Measurements from ENCODE around the gene MYBPC2.
"Not testable (repeated sequence)": the region's sequence is repeated elsewhere in the genome, so short reads cannot be mapped to it uniquely, and the experiment has no call there.

Gene MYBPC2

GRCh38 chr19:50430888-50431342, 1.8 kb upstream of the MYBPC2 start:
- peak in 1 of 2 donors; percentile 62 for DNase-seq

GRCh38 chr19:50431343-50432220, 1.1 kb upstream of the MYBPC2 start:
- DNase-seq = peak; percentile 88 to 91

GRCh38 chr19:50433201-50434180, 799 bp downstream of the MYBPC2 start:
- no peak for DNase-seq

GRCh38 chr19:50434525-50434924, 1.8 kb downstream of the MYBPC2 start:
- DNase-seq = peak in 1 of 2 donors; percentile 41

- DNase-seq = no peak
Observed at GRCh38 chr19:50435221-50435620, 2.5 kb downstream of the MYBPC2 start.

- DNase-seq = no peak
Observed at GRCh38 chr19:50435627-50436026, 2.9 kb downstream of the MYBPC2 start.

GRCh38 chr19:50437862-50438449, 5.3 kb downstream of the MYBPC2 start:
- DNase-seq = no peak

- not testable (repeated sequence) for DNase-seq
Observed at GRCh38 chr19:50439130-50439529, 6.4 kb downstream of the MYBPC2 start.

- no peak for DNase-seq
Observed at GRCh38 chr19:50444059-50444458, 11.4 kb downstream of the MYBPC2 start.

GRCh38 chr19:50447053-50447452, 14.4 kb downstream of the MYBPC2 start:
- no peak for DNase-seq

GRCh38 chr19:50447750-50448149, 15.1 kb downstream of the MYBPC2 start:
- no peak for DNase-seq

- DNase-seq = no peak
Observed at GRCh38 chr19:50449236-50449899, 16.7 kb downstream of the MYBPC2 start.

GRCh38 chr19:50450369-50451222, 17.9 kb downstream of the MYBPC2 start:
- no peak for DNase-seq

GRCh38 chr19:50451223-50451534, 18.5 kb downstream of the MYBPC2 start:
- no peak for DNase-seq

- no peak for DNase-seq
Observed at GRCh38 chr19:50453243-50453642, 20.6 kb downstream of the MYBPC2 start.

GRCh38 chr19:50455992-50456391, 23.3 kb downstream of the MYBPC2 start:
- no peak for DNase-seq

- no peak for DNase-seq
Observed at GRCh38 chr19:50457300-50457699, 24.6 kb downstream of the MYBPC2 start.

GRCh38 chr19:50458396-50459066, 25.8 kb downstream of the MYBPC2 start:
- DNase-seq = no peak

- DNase-seq = no peak
Observed at GRCh38 chr19:50459067-50459456, 26.4 kb downstream of the MYBPC2 start.

GRCh38 chr19:50459638-50460037, 26.9 kb downstream of the MYBPC2 start:
- no peak for DNase-seq

- peak in 1 of 2 donors; percentile 50 for DNase-seq
Observed at GRCh38 chr19:50460161-50460765, 27.6 kb downstream of the MYBPC2 start.
